IPS DF 19.7 (cell line): ENCODE results near the gene MRPL24.
"Not testable (repeated sequence)": the region's sequence is repeated elsewhere in the genome, so short reads cannot be mapped to it uniquely, and the experiment has no call there.

ENCODE experiments used
- DNase-seq: peaks from one replicate; pipeline ENCODE4 v3.0.0-alpha.2; 2013; ENCODE audit warnings: low read depth, low spot score

Gene MRPL24

GRCh38 chr1:156740741-156741480 lies at the start of gene MRPL24:
TSS of gene MRPL24 (minus strand) at chr1:156741088. CDS start at chr1:156738704, 2,384 bp downstream.
- DNase-seq = peak; percentile 100

- no peak for DNase-seq
Measured at GRCh38 chr1:156789621-156790318, 48.9 kb upstream of the MRPL24 start.

GRCh38 chr1:156788136-156788535 lies 47.2 kb upstream of the MRPL24 start:
- no peak for DNase-seq

GRCh38 chr1:156786640-156787039 lies 45.8 kb upstream of the MRPL24 start:
- no peak for DNase-seq

- no peak for DNase-seq
Measured at GRCh38 chr1:156785458-156785857, 44.6 kb upstream of the MRPL24 start.

- no peak for DNase-seq
Measured at GRCh38 chr1:156781585-156782186, 40.8 kb upstream of the MRPL24 start.

GRCh38 chr1:156777573-156777972 lies 36.7 kb upstream of the MRPL24 start:
- no peak for DNase-seq

GRCh38 chr1:156776942-156777341 lies 36.1 kb upstream of the MRPL24 start:
- DNase-seq = no peak

- no peak for DNase-seq
Measured at GRCh38 chr1:156775799-156776198, 34.9 kb upstream of the MRPL24 start.

GRCh38 chr1:156773607-156774006 lies 32.7 kb upstream of the MRPL24 start:
- no peak for DNase-seq

- DNase-seq = no peak
Measured at GRCh38 chr1:156772728-156773497, 32.0 kb upstream of the MRPL24 start.

GRCh38 chr1:156772222-156772621 lies 31.3 kb upstream of the MRPL24 start:
- no peak for DNase-seq

- DNase-seq = no peak
Measured at GRCh38 chr1:156768610-156769295, 27.9 kb upstream of the MRPL24 start.

GRCh38 chr1:156767879-156768604 lies 27.2 kb upstream of the MRPL24 start:
- DNase-seq = no peak

GRCh38 chr1:156767101-156767878 lies 26.4 kb upstream of the MRPL24 start, which contains the start of gene PRCC:
TSS of gene PRCC (plus strand) at chr1:156767535. CDS start at chr1:156767772, 237 bp downstream.
- DNase-seq = peak; percentile 100

GRCh38 chr1:156766298-156767100 lies 25.6 kb upstream of the MRPL24 start:
- DNase-seq = no peak

- no peak for DNase-seq
Measured at GRCh38 chr1:156765666-156766065, 24.8 kb upstream of the MRPL24 start.

GRCh38 chr1:156765136-156765535 lies 24.2 kb upstream of the MRPL24 start:
- DNase-seq = not testable (repeated sequence)

GRCh38 chr1:156760796-156761104 lies 19.9 kb upstream of the MRPL24 start:
- DNase-seq = no peak
